ENCODE results near the gene SEMA3E. TPM values are rescaled to one million over a fixed set of nuclear protein-coding genes. Genes with fewer than 3 reads are reported as not detected.

SEMA3E gene
- total RNA-seq, 2 donors from 2014 or later = 3.4 to 15.2 TPM

- ATAC-seq (ENCODE audit: insufficient number of reproducible peaks, low FRiP score, low read depth) (no peak), DNase-seq (ENCODE audit: low spot score) (no peak)
- Histone ChIP-seq H3K36me3 (no peaks in the 10 kb centered on the region), H3K9me3 (no peaks in the 10 kb centered on the region), H3K4me1 (ENCODE audit: control insufficient read depth in 1 of 2, low read depth in 2 of 2) (no peaks in the 10 kb centered on the region), H3K27ac (no peak overlapping the region), H3K27me3 (replicated peaks; ENCODE audit: insufficient read depth) (no peaks in the 10 kb centered on the region), H3K4me3 (no peak overlapping the region)
- TF ChIP-seq, protein P1, sequence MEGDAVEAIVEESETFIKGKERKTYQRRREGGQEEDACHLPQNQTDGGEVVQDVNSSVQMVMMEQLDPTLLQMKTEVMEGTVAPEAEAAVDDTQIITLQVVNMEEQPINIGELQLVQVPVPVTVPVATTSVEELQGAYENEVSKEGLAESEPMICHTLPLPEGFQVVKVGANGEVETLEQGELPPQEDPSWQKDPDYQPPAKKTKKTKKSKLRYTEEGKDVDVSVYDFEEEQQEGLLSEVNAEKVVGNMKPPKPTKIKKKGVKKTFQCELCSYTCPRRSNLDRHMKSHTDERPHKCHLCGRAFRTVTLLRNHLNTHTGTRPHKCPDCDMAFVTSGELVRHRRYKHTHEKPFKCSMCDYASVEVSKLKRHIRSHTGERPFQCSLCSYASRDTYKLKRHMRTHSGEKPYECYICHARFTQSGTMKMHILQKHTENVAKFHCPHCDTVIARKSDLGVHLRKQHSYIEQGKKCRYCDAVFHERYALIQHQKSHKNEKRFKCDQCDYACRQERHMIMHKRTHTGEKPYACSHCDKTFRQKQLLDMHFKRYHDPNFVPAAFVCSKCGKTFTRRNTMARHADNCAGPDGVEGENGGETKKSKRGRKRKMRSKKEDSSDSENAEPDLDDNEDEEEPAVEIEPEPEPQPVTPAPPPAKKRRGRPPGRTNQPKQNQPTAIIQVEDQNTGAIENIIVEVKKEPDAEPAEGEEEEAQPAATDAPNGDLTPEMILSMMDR (IDR thresholded peaks at IDR 0.05) = no peak
Observed at GRCh38 chr7:83608716-83609115, 40.2 kb downstream of the SEMA3E start.

DNA sequence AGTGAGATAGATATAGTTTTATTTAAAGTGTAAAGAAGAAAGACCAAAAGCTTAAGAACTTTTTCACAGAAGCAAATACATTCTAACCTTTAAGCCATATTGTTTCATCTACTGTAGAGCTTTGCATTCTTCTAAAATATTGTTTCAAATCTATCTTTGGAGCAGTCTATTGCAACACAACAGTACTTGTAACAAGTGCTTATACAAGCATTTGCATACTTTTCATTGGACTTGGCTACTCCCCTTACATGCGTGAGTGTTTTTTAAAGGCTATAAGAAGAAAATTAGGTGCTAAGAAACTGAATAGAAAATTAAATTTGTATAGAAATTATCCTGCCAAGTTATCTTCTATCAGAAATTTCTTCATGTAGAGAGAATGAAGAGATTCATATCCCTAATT, 45.3 kb downstream of the SEMA3E start:
- Histone ChIP-seq H3K27me3 (replicated peaks; ENCODE audit: insufficient read depth) (no peaks in the 10 kb centered on the region), H3K9me3 (no peaks in the 10 kb centered on the region), H3K4me1 (ENCODE audit: control insufficient read depth in 1 of 2, low read depth in 2 of 2) (no peaks in the 10 kb centered on the region), H3K4me3 (no peak overlapping the region), H3K27ac (no peak overlapping the region), H3K36me3 (no peaks in the 10 kb centered on the region)
- DNase-seq (ENCODE audit: low spot score) (no peak), ATAC-seq (ENCODE audit: insufficient number of reproducible peaks, low FRiP score, low read depth) (no peak)
- TF ChIP-seq, protein P1 (IDR thresholded peaks at IDR 0.05) = no peak

DNA sequence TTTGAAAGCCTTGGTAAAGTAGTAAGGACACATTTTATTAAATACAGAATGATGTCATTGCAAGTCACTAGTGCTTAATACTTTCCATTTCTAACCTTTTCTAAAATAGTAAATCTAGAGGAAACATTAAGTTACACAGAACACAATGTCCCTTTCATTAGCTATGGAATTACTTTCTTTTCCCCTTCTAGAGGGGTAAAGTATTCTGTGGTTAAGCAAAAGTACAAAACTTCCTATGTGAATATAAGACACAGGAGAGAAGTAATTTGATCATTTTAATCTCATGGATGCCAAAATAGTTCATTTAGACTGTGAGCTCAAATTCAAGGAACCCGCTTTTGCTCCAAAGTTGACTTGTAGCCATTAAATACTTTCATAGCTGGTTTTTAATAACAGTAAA, 49.8 kb downstream of the SEMA3E start:
- Histone ChIP-seq H3K4me1 (ENCODE audit: control insufficient read depth in 1 of 2, low read depth in 2 of 2) (no peaks in the 10 kb centered on the region), H3K9me3 (no peaks in the 10 kb centered on the region), H3K27me3 (replicated peaks; ENCODE audit: insufficient read depth) (no peaks in the 10 kb centered on the region), H3K27ac (no peak overlapping the region), H3K4me3 (no peak overlapping the region), H3K36me3 (no peaks in the 10 kb centered on the region)
- DNase-seq (ENCODE audit: low spot score) (no peak), ATAC-seq (ENCODE audit: insufficient number of reproducible peaks, low FRiP score, low read depth) (no peak)
- TF ChIP-seq, protein P1 (IDR thresholded peaks at IDR 0.05) = no peak

DNA sequence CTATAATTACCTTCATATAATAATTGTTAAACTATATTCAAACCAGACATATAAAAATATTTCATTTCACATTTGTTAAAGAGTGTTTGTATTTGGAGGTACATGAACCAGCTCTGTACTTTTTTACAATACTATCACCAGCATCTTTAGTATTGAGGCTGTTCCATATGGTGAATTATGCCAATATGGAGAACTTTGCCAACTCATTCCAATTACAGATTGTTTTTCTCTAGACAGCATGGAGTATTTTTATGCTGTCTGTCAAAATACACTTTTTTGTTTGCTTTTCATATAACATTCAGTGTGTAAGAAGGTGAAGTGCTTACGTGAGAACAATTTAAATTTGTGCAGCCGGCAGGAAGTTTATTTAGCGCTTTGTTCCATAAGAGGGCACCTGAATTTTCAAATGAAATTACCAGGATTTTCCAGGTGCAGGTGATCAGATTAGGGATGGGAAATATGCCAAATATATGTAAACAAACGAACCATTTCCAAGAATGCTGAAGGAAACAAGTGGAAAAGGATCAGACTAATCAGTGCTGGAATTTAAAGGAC, 54.9 kb downstream of the SEMA3E start:
- TF ChIP-seq, protein P1 (IDR thresholded peaks at IDR 0.05) = no peak
- Histone ChIP-seq H3K4me1 (ENCODE audit: control insufficient read depth in 1 of 2, low read depth in 2 of 2) (no peaks in the 10 kb centered on the region), H3K9me3 (no peaks in the 10 kb centered on the region), H3K27ac (no peak overlapping the region), H3K27me3 (replicated peaks; ENCODE audit: insufficient read depth) (no peaks in the 10 kb centered on the region), H3K36me3 (no peaks in the 10 kb centered on the region), H3K4me3 (no peak overlapping the region)
- ATAC-seq (ENCODE audit: insufficient number of reproducible peaks, low FRiP score, low read depth) = no peak
- DNase-seq (ENCODE audit: low spot score) = no peak

DNA sequence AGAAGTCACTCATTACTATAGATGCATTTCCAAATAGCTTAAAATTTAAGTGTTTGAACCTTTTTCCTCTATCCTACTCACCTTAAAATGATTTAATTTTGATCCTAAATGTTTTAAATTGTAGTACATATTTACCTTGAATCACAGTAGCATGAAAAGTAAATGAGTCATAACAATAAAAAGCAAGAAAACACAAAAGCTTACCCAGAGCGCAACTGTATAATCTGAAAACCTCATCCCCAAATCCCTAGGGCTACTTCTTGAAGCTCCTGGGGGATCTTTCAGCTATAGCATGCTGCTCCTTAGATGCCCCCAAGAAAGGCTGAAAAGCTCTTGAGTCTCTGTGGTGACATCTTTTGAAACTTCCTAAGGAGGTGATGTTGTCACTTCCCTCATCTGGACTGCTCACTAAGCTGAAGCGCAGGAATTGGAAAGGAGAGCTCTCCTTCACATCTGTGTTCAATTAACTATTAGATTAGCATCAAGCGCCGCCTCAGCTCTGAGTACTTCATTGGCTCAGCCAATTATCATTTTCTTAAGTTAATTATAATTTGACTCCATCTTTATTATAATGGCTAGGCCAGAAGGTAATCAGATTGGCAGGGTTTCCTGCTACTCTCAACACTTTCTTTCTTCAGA, 60.2 kb downstream of the SEMA3E start:
- Histone ChIP-seq H3K4me3 (no peak overlapping the region), H3K27me3 (replicated peaks; ENCODE audit: insufficient read depth) (no peaks in the 10 kb centered on the region), H3K36me3 (no peaks in the 10 kb centered on the region), H3K4me1 (ENCODE audit: control insufficient read depth in 1 of 2, low read depth in 2 of 2) (no peaks in the 10 kb centered on the region), H3K9me3 (no peaks in the 10 kb centered on the region), H3K27ac (no peak overlapping the region)
- TF ChIP-seq, protein P1 (IDR thresholded peaks at IDR 0.05) = no peak
- DNase-seq (ENCODE audit: low spot score) (no peak), ATAC-seq (ENCODE audit: insufficient number of reproducible peaks, low FRiP score, low read depth) (no peak)

All from thoracic aorta (tissue), 2 donors.